Naive thymus-derived CD4-positive, alpha-beta T cell (primary cell): ENCODE data around the gene MAN1C1. TPM values are rescaled to one million over a fixed set of nuclear protein-coding genes. Genes with fewer than 3 reads are reported as not detected.

Source experiments
- ATAC-seq: fragments of 150-1000 bp; cut with Tn5 transposase; 2 replicates; pipeline ENCODE4 v1.10.0; 2021; ENCODE audit warnings: mild to moderate bottlenecking, moderate library complexity
- CTCF ChIA-PET: fragments of 350-600 bp; sonication (Branson Sonifier 250); formaldehyde crosslinking; loops from one replicate; lab custom pipeline; 2021; ENCODE audit warnings: antibody characterized with exemption; lab: Charles Lee
- POLR2A ChIA-PET: fragments of 350-600 bp; sonication (Branson Sonifier 250); formaldehyde crosslinking; loops from one replicate; lab custom pipeline; 2021; ENCODE audit warnings: antibody characterized with exemption, inconsistent platforms; lab: Charles Lee
- DNase-seq, 9 donors: peaks; one replicate each; pipeline versions ENCODE4 v3.0.0 to v3.0.0-alpha.2; 2020 to 2022; ENCODE audit warnings: mixed read lengths in 1 of 9
- H3K27ac ChIP-seq: one replicate; pipeline ENCODE4 v1.7.0; 2013; ENCODE audit warnings: mild to moderate bottlenecking, low read depth, low read length, moderate library complexity
- H3K27me3 ChIP-seq, 2 donors: one replicate each; pipeline ENCODE4 v1.7.0; 2013; ENCODE audit warnings: low read length in 2 of 2, mild to moderate bottlenecking in 2 of 2, moderate library complexity in 2 of 2; ENCODE audit not compliant: control insufficient read depth in 2 of 2, insufficient read depth in 2 of 2
- H3K36me3 ChIP-seq, 3 experiments: 1 replicate in 2 of 3; 2 replicates in 1 of 3; pipeline ENCODE4 v1.7.0; 2013; ENCODE audit warnings: low read length in 3 of 3, mild to moderate bottlenecking in 3 of 3, moderate library complexity in 1 of 3; ENCODE audit not compliant: insufficient read depth in 3 of 3, control insufficient read depth in 2 of 3
- H3K4me1 ChIP-seq, 2 donors: one replicate each; pipeline ENCODE4 v1.7.0; 2013; ENCODE audit warnings: low read length in 2 of 2, mild to moderate bottlenecking in 2 of 2, moderate library complexity in 1 of 2; ENCODE audit not compliant: control insufficient read depth in 2 of 2, insufficient read depth in 2 of 2
- H3K4me3 ChIP-seq: 2 replicates; pipeline ENCODE4 v1.7.0; 2013; ENCODE audit warnings: mild to moderate bottlenecking, low read length
- H3K9me3 ChIP-seq, 3 experiments: 1 replicate in 2 of 3; 2 replicates in 1 of 3; pipeline ENCODE4 v1.7.0; 2013; ENCODE audit warnings: low read length in 3 of 3; ENCODE audit not compliant: control insufficient read depth in 2 of 3
- H3K27ac Mint-ChIP-seq, 9 donors: one replicate each; pipeline ENCODE4 v1.8.0; 2020 to 2022; ENCODE audit warnings: mixed read lengths in 9 of 9, mild to moderate bottlenecking in 8 of 9, moderate library complexity in 5 of 9, inconsistent platforms in 2 of 9
- H3K27me3 Mint-ChIP-seq, 5 donors: one replicate each; pipeline ENCODE4 v1.8.0; 2021 to 2022; ENCODE audit warnings: mixed read lengths in 5 of 5, mild to moderate bottlenecking in 1 of 5
- H3K36me3 Mint-ChIP-seq, 5 donors: one replicate each; pipeline ENCODE4 v1.8.0; 2020 to 2022; ENCODE audit warnings: mixed read lengths in 5 of 5, mild to moderate bottlenecking in 3 of 5, inconsistent platforms in 1 of 5
- H3K4me1 Mint-ChIP-seq, 7 donors: one replicate each; pipeline ENCODE4 v1.8.0; 2020 to 2022; ENCODE audit warnings: mixed read lengths in 7 of 7, mild to moderate bottlenecking in 3 of 7, inconsistent platforms in 1 of 7
- H3K4me3 Mint-ChIP-seq, 10 donors: one replicate each; pipeline ENCODE4 v1.8.0; 2020 to 2022; ENCODE audit warnings: mild to moderate bottlenecking in 10 of 10, mixed read lengths in 10 of 10, moderate library complexity in 6 of 10, inconsistent platforms in 2 of 10
- H3K9me3 Mint-ChIP-seq, 11 donors: one replicate each; pipeline ENCODE4 v1.8.0; 2020 to 2022; ENCODE audit warnings: mixed read lengths in 11 of 11, mild to moderate bottlenecking in 4 of 11, inconsistent platforms in 1 of 11, moderate library complexity in 1 of 11
- intact Hi-C, 2 donors: fragments of 100-400 bp; cut with micrococcal nuclease; formaldehyde crosslinking; loops; one replicate each; pipeline ENCODE4 v1.15.1; 2023
- polyA plus RNA-seq, 2 donors: library from polyadenylated mRNA; unstranded; fragments of 300-500 nt; fragmentation: Illumina TruSeq; gene quantifications; one replicate each; pipeline ENCODE4 v1.2.3, GENCODE V29; 2021
- total RNA-seq, 6 experiments: library from RNA in 5 of 6; stranded (reverse) in 5 of 6; gene quantifications; 1 replicate in 5 of 6; 2 replicates in 1 of 6; pipeline ENCODE4 v1.2.3 and lab custom pipeline; 2021 to 2026

Gene MAN1C1
- total and polyA plus RNA-seq, 7 experiments from 2014 or later: 16.0 to 85.5 (median 61.0) TPM

DNA sequence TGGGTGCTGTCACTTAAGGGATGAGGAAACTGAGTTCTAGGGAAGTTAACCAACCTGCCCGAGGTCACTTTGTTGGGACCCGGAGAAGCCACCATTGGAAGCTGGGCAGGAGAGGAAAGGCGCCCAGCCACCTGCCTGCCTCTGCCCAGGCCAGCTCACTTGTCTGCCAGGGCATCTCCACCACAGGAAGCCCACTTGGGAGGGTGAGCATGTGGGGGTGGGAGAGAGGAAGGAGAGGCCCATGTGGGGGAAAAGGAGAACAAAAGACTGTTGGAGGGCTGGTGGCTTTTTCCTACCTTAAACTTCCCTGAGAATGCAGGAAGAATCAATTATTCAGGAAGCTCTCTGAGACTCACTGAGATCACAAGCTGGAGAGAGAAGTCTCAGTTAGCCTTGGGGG is 139.6 kb downstream of the MAN1C1 start:
- Mint-ChIP-seq H3K9me3 (peaks cover 0 to 2% (median 0%) of the 10 kb centered on the region in 11 donors), H3K36me3 (peaks cover 2 to 50% (median 10%) of the 10 kb centered on the region in 5 donors), H3K27ac (peak overlapping the region in 8 of 9 donors; percentile 49 to 99 (median 96)), H3K4me3 (peak overlapping the region in 8 of 10 donors; percentile 7 to 72 (median 48)), H3K27me3 (peaks cover 0 to 18% (median 0%) of the 10 kb centered on the region in 5 donors), H3K4me1 (peaks cover 19 to 74% (median 61%) of the 10 kb centered on the region in 7 donors)
- ATAC-seq: no peak
- intact Hi-C loops: no loop called here
- POLR2A ChIA-PET: interaction anchor here (0.6 to 7.6 kb wide), 8 partner anchors 10 to 573 kb away, joined by 3 to 45 read pairs (median 4); no protein-coding TSS in a partner anchor
- no peak for DNase-seq
- Histone ChIP-seq H3K36me3 (peaks cover 0 to 73% (median 22%) of the 10 kb centered on the region in 3 experiments), H3K9me3 (no peaks in the 10 kb centered on the region), H3K27me3 (no peaks in the 10 kb centered on the region), H3K27ac (peak overlapping the region; percentile 62), H3K4me1 (peaks cover 0 to 35% of the 10 kb centered on the region in 2 donors), H3K4me3 (no peak overlapping the region)
- CTCF ChIA-PET: interaction anchor here (1.1 kb wide), 2 partner anchors 19 to 40 kb away, joined by 3 read pairs; no protein-coding TSS in a partner anchor

- Mint-ChIP-seq H3K4me1 (peaks cover 19 to 63% (median 52%) of the 10 kb centered on the region in 7 donors), H3K4me3 (peak overlapping the region in 1 of 10 donors; percentile 47), H3K36me3 (peaks cover 0 to 42% (median 9%) of the 10 kb centered on the region in 5 donors), H3K9me3 (peaks cover 0 to 5% (median 0%) of the 10 kb centered on the region in 11 donors), H3K27ac (peak overlapping the region in 8 of 9 donors; percentile 49 to 99 (median 96)), H3K27me3 (peaks cover 0 to 18% (median 0%) of the 10 kb centered on the region in 5 donors)
- H3K27me3 ChIP-seq: no peaks in the 10 kb centered on the region
- peak overlapping the region; percentile 49 for H3K27ac ChIP-seq
- POLR2A ChIA-PET: interaction anchor here (0.6 to 7.6 kb wide), 5 partner anchors 9 to 60 kb away, joined by 3 to 45 read pairs (median 4); no protein-coding TSS in a partner anchor
- ATAC-seq: no peak
- DNase-seq: no peak
- no peaks in the 10 kb centered on the region for H3K9me3 ChIP-seq
- H3K4me1 ChIP-seq: peaks cover 0 to 35% of the 10 kb centered on the region in 2 donors
- CTCF ChIA-PET: no interaction called here
- H3K36me3 ChIP-seq: peaks cover 0 to 67% (median 22%) of the 10 kb centered on the region in 3 experiments
- intact Hi-C loops: no loop called here
- no peak overlapping the region for H3K4me3 ChIP-seq
Measured at GRCh38 chr1:25757151-25757845, 140.7 kb downstream of the MAN1C1 start.

- Mint-ChIP-seq H3K4me3 (no peak overlapping the region), H3K27ac (peak overlapping the region in 7 of 9 donors; percentile 25 to 98 (median 92)), H3K36me3 (peaks cover 0 to 42% (median 9%) of the 10 kb centered on the region in 5 donors), H3K27me3 (peaks cover 0 to 18% (median 0%) of the 10 kb centered on the region in 5 donors), H3K4me1 (peaks cover 19 to 60% (median 47%) of the 10 kb centered on the region in 7 donors), H3K9me3 (peaks cover 0 to 5% (median 0%) of the 10 kb centered on the region in 11 donors)
- Histone ChIP-seq H3K9me3 (no peaks in the 10 kb centered on the region), H3K4me3 (no peak overlapping the region), H3K36me3 (peaks cover 0 to 69% (median 22%) of the 10 kb centered on the region in 3 experiments), H3K27me3 (no peaks in the 10 kb centered on the region), H3K27ac (peak overlapping the region; percentile 22), H3K4me1 (peaks cover 0 to 35% of the 10 kb centered on the region in 2 donors)
- ChIA-PET CTCF (interaction anchor here (1.0 to 1.6 kb wide), 2 partner anchors 16 to 139 kb away, joined by 3 to 4 read pairs; no protein-coding TSS in a partner anchor), POLR2A (interaction anchor here (1.0 to 7.6 kb wide), 4 partner anchors 8 to 60 kb away, joined by 3 to 45 read pairs (median 7); no protein-coding TSS in a partner anchor)
- DNase-seq (no peak), ATAC-seq (no peak)
- intact Hi-C loops: no loop called here
Measured at GRCh38 chr1:25757846-25758185, 141.2 kb downstream of the MAN1C1 start.

DNA sequence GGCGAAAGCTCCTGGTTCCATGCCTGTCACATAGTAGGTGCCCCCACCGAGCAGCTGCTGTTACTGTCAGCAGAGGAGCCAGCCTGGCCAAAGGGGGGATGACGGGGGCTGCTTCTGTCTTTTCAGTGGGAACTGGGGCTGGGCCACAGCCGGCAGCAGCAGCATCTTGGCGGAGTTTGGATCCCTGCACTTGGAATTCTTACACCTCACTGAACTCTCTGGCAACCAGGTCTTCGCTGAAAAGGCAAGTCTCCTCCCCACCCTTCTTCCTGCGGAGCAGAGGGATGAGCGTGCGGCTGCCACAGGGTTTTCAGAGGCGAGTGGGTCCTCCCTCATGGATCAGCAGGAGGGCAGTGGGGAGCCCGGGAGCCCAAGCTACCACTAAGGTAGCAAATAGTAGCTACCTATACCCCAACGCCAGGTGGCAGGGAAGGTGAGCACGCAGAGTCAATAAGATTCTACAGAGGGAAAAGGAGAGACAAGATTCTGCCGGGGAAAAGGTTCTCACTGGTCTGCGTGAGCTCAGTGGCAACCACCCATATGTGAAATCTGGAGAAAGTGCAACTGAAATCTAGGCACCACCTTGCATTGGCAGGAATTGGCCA is 142.0 kb downstream of the MAN1C1 start:
- Histone ChIP-seq H3K36me3 (peaks cover 0 to 64% (median 22%) of the 10 kb centered on the region in 3 experiments), H3K4me1 (peaks cover 0 to 31% of the 10 kb centered on the region in 2 donors), H3K27ac (no peak overlapping the region), H3K9me3 (no peaks in the 10 kb centered on the region), H3K4me3 (no peak overlapping the region), H3K27me3 (no peaks in the 10 kb centered on the region)
- Mint-ChIP-seq H3K27ac (peak overlapping the region; percentile 55 to 96 (median 76)), H3K4me1 (peaks cover 19 to 52% (median 39%) of the 10 kb centered on the region in 7 donors), H3K4me3 (no peak overlapping the region), H3K9me3 (peaks cover 0 to 4% (median 0%) of the 10 kb centered on the region in 11 donors), H3K36me3 (peaks cover 0 to 38% (median 9%) of the 10 kb centered on the region in 5 donors), H3K27me3 (peaks cover 0 to 16% (median 0%) of the 10 kb centered on the region in 5 donors)
- ATAC-seq (no peak), DNase-seq (no peak)
- POLR2A ChIA-PET: interaction anchor here (0.6 to 7.6 kb wide), 4 partner anchors 16 to 186 kb away, joined by 3 to 45 read pairs (median 6); no protein-coding TSS in a partner anchor
- intact Hi-C loops: no loop called here
- CTCF ChIA-PET: interaction anchor here (1.0 to 1.6 kb wide), 4 partner anchors 16 to 140 kb away, joined by 3 to 4 read pairs (median 3); no protein-coding TSS in a partner anchor

DNA sequence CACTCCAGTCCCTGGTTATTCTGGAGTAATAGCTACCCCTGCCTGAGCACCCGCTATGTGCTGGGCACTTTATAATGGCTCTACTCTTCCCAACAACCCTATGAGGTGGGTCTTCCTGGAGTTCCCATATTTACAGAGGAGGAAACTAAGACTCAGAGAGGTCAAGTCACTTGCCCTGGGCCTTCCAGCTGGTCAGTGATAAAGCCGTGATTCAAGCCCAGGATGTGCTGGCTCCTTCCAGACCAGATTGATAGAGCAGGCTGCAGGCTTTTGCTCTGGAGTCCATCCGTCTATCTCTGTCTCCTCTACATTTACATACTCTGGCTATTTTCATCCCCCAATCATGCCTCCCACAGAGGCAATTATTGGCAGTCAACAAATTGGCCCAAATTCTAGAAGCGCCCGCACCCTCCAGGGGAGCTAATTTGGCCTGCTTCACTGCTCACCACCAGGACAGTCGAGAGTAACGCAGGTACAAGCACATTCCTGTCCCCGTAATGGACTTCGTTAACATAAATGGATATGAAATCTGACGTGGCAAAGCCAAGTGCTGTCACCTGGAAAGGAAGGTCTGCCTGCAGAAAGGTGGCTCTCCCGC is 143.6 kb downstream of the MAN1C1 start:
- H3K36me3 ChIP-seq: peaks cover 0 to 67% (median 21%) of the 10 kb centered on the region in 3 experiments
- DNase-seq (no peak), ATAC-seq (no peak)
- POLR2A ChIA-PET: interaction anchor here (7.6 kb wide), 1 partner anchor 14 kb away, joined by 45 read pairs; no protein-coding TSS in a partner anchor
- Mint-ChIP-seq H3K36me3 (peaks cover 0 to 40% (median 6%) of the 10 kb centered on the region in 5 donors), H3K9me3 (peaks cover 0 to 4% (median 0%) of the 10 kb centered on the region in 11 donors), H3K27ac (peak overlapping the region in 8 of 9 donors; percentile 66 to 88 (median 80)), H3K4me3 (no peak overlapping the region), H3K27me3 (peaks cover 0 to 16% (median 0%) of the 10 kb centered on the region in 5 donors), H3K4me1 (peaks cover 11 to 45% (median 34%) of the 10 kb centered on the region in 7 donors)
- H3K4me3 ChIP-seq: no peak overlapping the region
- H3K4me1 ChIP-seq: peaks cover 0 to 19% of the 10 kb centered on the region in 2 donors
- intact Hi-C loops: no loop called here
- H3K9me3 ChIP-seq: no peaks in the 10 kb centered on the region
- CTCF ChIA-PET: interaction anchor here (0.6 to 1.6 kb wide), 3 partner anchors 33 to 357 kb away, joined by 3 to 5 read pairs (median 3); no protein-coding TSS in a partner anchor
- H3K27ac ChIP-seq: peak overlapping the region; percentile 12
- no peaks in the 10 kb centered on the region for H3K27me3 ChIP-seq
